ENCODE results near the gene GBA2.

GBA2 gene

DNA sequence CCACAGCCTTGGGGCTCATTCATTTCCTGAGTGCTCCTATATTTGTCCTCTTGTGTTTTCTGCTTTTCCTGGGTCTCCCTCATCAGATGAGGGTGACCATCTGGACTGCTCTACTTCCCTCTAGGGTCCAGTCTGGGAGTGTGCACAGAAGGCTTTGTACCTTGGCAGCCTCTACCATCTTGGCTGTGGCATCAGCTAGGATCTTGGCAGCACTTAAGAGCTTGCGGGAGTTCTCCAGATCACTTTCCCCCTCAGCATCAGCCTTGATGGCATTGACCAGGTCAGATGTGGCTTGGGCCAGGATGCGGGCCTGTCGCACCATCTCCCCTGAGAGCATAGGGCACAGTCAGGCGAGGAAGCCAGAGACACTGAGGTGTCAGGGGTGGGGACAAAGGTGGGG lies 32.8 kb downstream of the GBA2 start:
- no peak for DNase-seq (ENCODE audit: low read depth)

DNA sequence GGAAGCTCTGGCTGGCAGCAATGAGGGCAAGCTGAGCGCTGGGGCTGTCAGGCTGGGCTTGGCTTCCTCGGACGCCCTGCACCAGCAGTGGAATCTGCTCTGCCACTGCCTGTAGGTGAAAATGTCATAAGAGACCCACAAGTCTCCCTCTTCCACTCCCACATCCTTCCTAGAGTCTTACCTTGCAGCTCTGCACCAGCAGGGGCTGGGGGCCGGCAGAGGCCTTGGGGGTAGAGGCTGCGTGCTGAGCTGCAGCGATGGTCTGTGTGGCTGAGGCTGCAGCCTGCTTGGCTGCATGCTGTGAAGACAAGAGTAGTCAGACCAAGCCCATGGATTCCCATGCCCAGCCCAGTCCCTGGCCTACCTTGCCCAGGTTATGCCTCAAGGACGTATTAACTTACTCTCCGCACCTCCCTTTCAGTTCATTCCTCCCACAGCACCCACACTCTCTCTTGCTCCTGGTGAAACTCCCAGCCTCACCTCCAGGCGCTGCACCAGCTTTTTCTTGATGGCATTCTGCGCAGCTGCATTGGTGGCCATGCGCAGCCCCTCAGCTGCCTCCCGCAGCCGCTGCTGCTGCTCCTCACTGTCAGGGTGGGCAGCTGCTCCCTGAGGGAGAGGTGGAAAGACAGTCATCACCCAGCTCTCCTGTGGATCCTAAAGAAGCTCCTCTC lies 34.3 kb downstream of the GBA2 start:
- DNase-seq (ENCODE audit: low read depth), result no peak

DNA sequence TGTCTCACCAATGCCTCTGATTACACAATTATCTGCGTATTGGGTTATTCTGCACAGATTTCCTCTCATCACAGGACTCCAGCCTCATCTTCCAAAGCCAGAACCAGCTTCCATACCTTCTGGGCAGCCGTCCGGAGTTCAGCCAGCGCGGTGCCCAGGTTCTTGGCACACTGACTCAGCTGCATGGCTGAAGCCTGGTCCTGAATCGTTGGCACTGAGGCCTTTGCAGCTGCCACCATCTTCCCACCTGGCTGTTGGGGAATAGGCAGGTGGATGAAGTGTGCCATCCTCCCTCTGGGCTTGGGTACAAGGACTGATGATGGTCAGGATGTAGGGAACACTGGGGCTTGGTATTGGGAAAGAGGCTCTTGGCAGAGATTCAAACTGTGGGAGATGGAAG lies 34.9 kb downstream of the GBA2 start:
- DNase-seq (ENCODE audit: low read depth), result no peak

DNA sequence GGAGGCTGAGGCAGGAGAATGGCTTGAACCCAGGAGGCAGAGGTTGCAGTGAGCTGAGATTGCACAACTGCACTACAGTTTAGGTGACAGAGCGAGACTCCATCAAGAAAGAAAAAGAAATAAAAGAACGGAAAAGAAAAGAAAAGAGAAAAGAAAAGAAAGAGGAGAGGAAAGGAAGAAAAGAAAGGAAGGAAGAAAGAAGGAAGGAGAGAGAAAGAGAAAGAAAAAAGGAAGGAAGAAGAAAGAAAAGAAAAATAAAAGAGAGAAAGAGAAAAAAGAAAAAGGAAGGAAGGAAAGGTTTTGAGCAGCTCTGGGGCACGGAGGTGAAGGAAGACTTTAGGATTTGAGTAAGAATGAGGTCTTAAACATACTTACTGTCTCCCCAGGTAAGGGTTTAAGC lies 35.5 kb downstream of the GBA2 start:
- no peak for DNase-seq (ENCODE audit: low read depth)

GRCh38 chr9:35712762-35713400 lies 36.1 kb downstream of the GBA2 start:
- no peak for DNase-seq (ENCODE audit: low read depth)

- no peak for DNase-seq (ENCODE audit: low read depth)
These were observed 37.3 kb downstream of the GBA2 start for GRCh38 chr9:35711501-35712428.

GRCh38 chr9:35710818-35711500 lies 38.1 kb downstream of the GBA2 start:
- DNase-seq (ENCODE audit: low read depth), result no peak

- no peak for DNase-seq (ENCODE audit: low read depth)
These were observed 40.9 kb downstream of the GBA2 start for GRCh38 chr9:35708146-35708545.

GRCh38 chr9:35706951-35707350 lies 42.1 kb downstream of the GBA2 start:
- no peak for DNase-seq (ENCODE audit: low read depth)

DNA sequence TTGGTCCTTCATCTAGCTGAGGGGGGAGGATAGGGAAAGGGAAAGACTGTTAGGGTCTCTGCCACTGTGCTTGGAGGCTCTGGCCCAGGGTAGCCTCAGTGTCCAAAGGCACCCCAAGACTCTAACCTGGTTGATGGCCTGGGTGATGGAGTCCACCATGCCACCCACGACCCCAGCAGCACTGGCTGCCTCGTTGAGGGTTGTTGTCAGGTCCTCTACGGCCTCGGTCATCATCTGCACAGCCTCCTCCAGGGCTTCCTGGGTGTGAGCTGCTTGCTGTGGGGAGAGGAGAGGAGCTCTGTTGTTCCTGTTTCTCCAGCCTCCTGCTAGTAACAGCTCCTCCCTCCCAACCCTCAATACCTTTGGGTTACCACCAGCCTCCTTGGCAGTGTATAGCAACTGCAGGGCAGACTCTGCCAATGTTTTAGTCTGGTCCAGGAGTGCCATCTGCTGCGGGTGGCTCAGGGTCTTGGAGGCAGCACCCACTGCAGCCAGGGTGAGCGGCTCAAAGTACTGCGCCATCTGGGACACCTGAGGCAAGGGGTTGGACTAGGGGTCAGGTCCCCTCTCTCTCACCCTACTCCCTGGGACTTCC lies 43.1 kb downstream of the GBA2 start:
- no peak for DNase-seq (ENCODE audit: low read depth)

GRCh38 chr9:35705372-35705771 lies 43.7 kb downstream of the GBA2 start:
- no peak for DNase-seq (ENCODE audit: low read depth)

DNA sequence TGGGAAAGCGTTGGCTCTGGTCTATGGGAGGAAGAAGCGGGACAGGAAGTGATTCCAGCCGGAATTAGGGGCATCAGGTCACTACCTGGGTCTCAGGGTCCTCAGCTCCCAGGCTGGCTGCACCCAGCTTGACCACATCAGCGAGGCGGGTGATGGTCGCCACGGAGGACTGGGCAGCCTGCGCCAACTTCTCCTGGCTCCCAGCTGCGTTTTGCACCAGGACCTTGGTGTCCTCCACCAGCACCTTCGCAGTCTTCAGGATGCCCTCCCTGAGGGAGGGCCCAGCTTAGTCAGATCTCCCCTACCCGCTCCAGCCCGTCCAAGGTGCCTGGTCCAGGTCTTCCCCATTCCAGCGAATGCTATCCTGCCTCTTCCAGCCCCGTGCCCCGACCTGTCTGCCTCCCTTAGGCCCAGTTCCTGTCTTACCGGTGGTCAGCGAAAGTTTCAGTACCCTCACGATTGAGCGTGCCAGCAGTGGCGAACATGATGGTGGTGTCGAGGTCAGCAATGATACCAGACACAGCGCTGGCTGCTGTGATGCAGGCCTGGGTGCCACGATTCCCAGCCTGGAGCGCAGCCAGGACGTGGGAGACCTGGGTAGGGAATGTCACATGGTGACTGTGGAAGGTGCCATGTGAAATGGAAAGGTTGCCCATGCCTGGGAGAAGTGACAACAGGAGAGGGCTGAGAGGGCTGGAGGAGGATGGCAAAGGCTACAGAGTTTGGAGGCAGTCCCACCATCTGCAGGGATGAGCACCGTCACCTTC lies 44.9 kb downstream of the GBA2 start:
- no peak for DNase-seq (ENCODE audit: low read depth)

DNA sequence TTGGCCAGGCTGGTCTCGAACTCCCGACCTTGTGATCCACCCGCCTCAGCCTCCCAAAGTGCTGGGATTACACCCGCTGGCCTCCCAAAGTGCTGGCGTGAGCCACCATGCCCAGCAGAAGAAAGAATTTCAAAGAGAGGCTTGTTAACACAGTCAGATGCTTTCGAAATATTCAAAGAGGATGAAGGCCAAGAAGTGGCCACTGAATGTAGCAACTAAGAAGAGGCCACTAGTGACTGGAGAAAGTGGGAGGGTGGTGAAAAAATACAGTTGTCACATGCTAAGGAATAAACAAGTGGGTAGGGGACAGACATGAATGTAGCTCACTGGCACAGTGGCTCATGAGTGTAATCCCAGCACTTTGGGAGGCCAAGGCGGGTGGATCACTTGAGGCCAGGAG lies 46.3 kb downstream of the GBA2 start:
- DNase-seq (ENCODE audit: low read depth), result no peak

DNA sequence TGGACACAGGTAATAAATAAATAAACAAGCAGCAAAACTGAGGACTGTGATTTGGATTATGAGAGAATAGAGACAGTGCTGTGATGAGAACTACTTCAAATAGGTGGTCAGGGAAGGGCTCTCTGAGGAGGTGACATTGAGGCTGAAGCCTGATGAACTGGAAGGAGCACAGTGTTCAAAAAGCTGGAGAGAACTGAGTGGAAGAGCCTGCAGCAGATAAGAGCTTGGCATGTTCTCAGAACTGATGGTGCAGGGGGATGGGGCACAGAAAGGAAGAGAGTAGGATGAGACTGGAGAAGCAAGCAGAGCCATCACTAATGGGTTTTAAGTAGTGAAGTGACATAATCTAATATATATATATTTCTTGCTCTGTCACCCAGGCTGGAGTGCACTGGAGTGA lies 48.1 kb downstream of the GBA2 start:
- no peak for DNase-seq (ENCODE audit: low read depth)

DNA sequence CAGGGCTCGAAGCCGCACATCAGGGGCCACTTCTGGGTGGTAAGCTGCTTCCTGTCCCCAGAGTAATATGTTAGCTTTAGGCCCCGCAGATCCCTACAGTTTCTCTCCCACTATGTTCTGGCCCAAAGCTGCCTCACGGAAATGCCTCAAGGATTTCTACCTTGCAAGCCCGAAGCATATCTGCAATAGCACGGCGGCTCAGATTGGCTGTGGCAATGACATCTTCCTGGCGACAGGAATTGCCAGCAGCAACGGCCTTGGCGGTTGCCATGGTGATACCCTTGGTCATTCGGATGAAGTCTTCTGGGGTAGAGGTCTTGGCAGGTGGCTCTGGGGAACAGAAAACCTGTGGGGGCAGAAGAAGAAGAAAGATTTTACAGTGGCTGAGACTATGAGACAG lies 49.0 kb downstream of the GBA2 start:
- DNase-seq (ENCODE audit: low read depth), result no peak

- DNase-seq (ENCODE audit: low read depth), result no peak
These were observed 50.8 kb downstream of the GBA2 start for GRCh38 chr9:35698231-35698630.

DNA sequence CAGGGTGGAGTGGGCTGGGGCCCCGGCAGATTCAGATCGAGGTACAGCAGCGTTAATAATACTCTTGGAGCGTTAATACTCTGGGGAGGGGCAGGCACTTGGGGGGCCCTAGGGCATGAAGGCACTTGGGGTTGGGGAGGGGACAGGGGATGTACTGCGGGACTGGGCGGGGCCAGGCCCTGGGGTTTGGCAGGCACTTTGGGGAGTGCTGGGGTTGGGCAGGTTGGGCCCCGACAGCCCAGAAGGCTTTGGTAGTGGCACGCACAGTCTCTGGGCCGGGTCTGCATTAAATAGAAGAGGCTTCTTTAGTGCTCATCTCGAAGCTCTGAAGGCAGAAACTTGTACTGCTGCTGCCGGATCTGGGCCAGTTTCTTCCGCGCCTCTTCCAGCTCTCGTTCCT lies 51.5 kb downstream of the GBA2 start:
- DNase-seq (ENCODE audit: low read depth), result no peak

DNA sequence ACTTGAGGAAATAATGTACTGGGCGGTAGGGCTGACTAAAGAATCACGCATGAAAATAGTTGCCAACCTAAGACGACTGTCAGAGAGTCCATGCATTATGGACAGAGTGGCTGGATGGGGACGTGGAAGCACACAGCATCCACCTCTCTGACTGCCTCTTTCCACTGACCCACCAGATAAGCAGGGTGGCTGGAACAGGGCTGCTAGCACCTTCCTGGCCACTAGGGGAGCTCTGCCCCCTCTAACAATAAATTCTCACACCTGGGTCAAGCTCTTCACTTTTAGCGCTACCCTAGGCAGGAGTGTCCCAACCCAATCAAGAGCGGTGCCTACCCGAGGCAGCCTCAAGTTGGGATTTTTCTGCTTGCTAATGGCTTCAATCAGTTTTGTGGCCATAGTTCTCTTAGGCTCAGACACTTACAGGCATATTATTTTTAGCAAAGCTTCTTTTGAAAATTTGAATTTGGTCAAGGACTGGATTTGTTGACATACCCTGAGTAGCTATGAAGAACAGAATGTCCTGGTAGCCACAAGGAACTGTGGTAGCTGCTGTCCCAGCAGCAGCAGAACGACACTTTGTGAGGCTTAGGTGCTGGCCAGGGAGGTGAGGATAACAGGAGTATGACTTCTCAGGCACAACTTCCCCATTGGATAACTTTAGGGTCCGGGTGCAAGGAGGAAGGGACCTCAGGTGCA lies 52.4 kb downstream of the GBA2 start:
- DNase-seq (ENCODE audit: low read depth), result no peak

DNA sequence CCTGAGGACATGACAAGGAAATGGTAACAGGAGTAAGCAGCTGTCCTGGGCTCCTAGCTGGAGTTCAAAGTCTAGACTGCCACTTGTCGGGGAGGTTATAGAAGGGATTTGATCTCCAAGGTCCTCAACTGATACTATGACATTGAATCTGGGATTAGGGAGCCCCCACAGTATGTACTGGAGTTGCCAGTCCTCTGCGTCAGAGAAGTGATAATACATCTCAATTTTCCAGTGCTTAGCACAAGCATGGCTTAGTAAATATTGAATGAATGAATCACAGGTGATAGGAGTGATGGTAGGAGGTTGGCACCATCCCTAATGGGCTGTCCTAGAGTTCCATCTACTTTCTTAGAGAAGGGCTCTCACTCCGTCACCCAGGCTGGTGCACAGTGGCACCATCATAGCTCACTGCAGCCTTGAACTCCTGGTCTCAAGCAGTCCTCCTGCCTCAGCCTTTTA lies 53.1 kb downstream of the GBA2 start:
- no peak for DNase-seq (ENCODE audit: low read depth)

DNA sequence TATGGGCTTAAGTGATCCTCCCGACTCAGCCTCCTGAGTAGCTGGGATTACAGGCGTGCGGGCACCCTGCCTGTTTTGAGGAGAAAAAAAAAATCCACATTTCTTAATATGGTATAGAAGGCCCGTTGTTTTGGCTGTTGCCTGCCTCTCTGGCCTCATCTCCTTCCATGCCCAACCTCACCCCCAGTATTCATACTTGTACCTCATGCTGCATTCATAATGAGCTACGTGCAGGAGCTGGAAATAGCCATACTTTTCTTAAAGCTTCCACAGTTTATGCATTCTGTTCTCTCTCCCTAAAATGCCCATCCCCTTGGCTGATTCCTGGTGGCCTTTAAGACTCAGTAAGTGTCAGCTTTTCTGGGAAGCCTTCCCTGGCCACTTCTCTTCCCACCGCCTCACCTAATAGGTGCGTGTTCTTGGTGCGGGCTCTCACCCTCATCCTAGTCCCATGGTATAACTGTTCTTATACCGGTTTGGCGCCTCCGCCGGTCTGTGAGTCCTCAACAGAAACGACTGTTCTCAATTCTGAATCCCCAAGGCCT lies 57.2 kb downstream of the GBA2 start:
- no peak for DNase-seq (ENCODE audit: low read depth)
